ENCODE data around the gene CFAP251.

The CFAP251 gene

GRCh38 chr12:122030424-122031035 lies 112.1 kb downstream of the CFAP251 start:
- TF ChIP-seq CTCF (IDR thresholded peaks at IDR 0.05), result no peak

GRCh38 chr12:122031342-122032216 lies 113.2 kb downstream of the CFAP251 start:
- TF ChIP-seq CTCF (IDR thresholded peaks at IDR 0.05), result peak; percentile 59

GRCh38 chr12:122032580-122032979 lies 114.2 kb downstream of the CFAP251 start:
- no peak for TF ChIP-seq CTCF (IDR thresholded peaks at IDR 0.05)

- no peak for TF ChIP-seq CTCF (IDR thresholded peaks at IDR 0.05)
Observed at GRCh38 chr12:122035292-122035691, 116.9 kb downstream of the CFAP251 start.

- TF ChIP-seq CTCF (IDR thresholded peaks at IDR 0.05), result no peak
Observed at GRCh38 chr12:122036153-122036552, 117.8 kb downstream of the CFAP251 start.

- no peak for TF ChIP-seq CTCF (IDR thresholded peaks at IDR 0.05)
Observed at GRCh38 chr12:122040579-122041386, 122.4 kb downstream of the CFAP251 start.

GRCh38 chr12:122042910-122043309 lies 124.5 kb downstream of the CFAP251 start:
- TF ChIP-seq CTCF (IDR thresholded peaks at IDR 0.05), result no peak

Data from LNCAP (cell line).